Measurements from ENCODE around the gene DKKL1.
A peak's percentile ranks its signal among the peaks of the same experiment; 100 is the strongest.

Gene DKKL1

GRCh38 chr19:49422407-49423070 is 58.9 kb downstream of the DKKL1 start:
- peak; percentile 31 to 60 for DNase-seq

- DNase-seq, result no peak
These were observed 59.7 kb downstream of the DKKL1 start, which contains the start of gene PTH2 for GRCh38 chr19:49423071-49423984. Gene PTH2, minus strand, starts transcription at chr19:49423441. Its CDS starts 102 bp downstream, at chr19:49423339.

- DNase-seq, result no peak
These were observed 60.3 kb downstream of the DKKL1 start for GRCh38 chr19:49423985-49424303.
